SK-MEL-5 (cell line): ENCODE data around the gene CEP162. TPM values are rescaled to one million over a fixed set of nuclear protein-coding genes. Genes with fewer than 3 reads are reported as not detected.

Source experiments
- DNase-seq: peaks from one replicate; pipeline ENCODE4 v3.0.0-alpha.2; 2016; ENCODE audit warnings: low read depth, low spot score
- in situ Hi-C: cut with HindIII; loops from 2 replicates; pipeline ENCODE4 v1.10.0; 2016; ENCODE audit warnings: low sequenced_read_pairs, high pct_unique_total_duplicates, low pct_unique_long_range_greater_than_20kb
- total RNA-seq: library from RNA; depleted of rRNA; stranded (reverse); fragments of >200 nt; shearing (Covaris generic); gene quantifications from 2 replicates; pipeline ENCODE4 v1.2.3, GENCODE V29; 2014; rRNA removed

Gene CEP162
- total RNA-seq, 1 experiment from 2014 or later, result 8.0 TPM

DNA sequence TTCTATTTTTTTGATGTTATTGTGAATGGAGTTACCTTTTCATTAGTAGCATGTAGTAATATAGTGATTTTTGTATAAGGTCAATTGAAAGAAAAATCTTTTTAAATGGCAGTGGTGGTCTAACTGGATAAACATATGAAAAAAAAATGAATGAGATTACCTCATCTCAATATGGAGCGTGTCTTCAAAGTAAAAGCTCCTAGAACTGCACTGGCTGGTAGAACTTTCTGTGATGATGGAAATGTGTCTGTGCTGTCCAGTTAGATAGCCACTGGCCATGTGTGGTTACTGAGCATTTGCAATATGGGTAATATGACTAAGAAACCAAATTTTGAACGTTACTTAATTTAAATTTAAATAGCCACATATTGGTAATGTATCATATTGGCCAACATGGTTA, 149.8 kb downstream of the CEP162 start:
- in situ Hi-C loops, result no loop called here
- no peak for DNase-seq

DNA sequence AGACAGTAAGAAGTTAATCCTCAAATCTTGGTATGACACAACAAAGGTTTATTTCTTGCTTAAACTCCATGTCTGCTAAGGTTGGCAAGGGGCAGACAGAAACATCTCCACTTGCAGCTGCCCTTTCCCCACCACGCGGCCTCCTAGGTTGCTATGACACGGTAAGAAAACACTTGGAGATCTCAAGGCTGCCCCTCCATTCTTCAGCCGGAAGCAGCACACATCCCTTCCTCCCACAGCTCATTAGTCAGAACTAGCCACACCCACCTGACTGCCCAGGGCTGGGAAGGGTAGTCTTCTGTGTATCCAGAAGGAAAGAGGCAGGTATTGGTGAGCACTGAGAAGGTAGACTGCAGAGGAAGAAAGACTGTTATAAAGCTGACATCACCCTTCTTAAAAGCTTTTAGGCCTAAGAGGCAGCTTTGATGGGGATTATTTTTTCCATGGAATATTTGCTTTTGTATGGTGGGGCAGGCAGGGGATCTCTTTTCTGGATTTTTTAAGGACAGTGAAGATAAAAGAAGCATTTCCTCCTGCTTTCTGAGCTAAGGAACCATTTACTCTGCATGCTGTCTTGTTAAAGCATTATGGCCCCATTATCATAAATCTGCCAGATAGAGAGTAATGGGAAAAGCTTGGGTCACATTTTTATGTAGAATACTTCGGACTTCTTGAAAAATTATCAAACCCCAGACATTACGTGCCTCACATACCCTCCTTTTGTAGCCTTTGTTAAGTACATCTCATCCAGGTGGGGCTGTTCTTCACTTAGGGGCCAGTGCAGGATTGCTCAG, 152.3 kb downstream of the CEP162 start:
- in situ Hi-C loops, result no loop called here
- peak; percentile 6 for DNase-seq

Other genes starting within 250 kb of the CEP162 start
- 0.18 and 0.67 TPM in 2 replicates for gene MRAP2, start 193.9 kb downstream of the CEP162 start, total RNA-seq